ENCODE results near the gene SLC6A6. TPM values are rescaled to one million over a fixed set of nuclear protein-coding genes. Genes with fewer than 3 reads are reported as not detected.

The SLC6A6 gene
- total RNA-seq, 2 experiments from 2014 or later = 43.4 to 48.8 TPM

DNA sequence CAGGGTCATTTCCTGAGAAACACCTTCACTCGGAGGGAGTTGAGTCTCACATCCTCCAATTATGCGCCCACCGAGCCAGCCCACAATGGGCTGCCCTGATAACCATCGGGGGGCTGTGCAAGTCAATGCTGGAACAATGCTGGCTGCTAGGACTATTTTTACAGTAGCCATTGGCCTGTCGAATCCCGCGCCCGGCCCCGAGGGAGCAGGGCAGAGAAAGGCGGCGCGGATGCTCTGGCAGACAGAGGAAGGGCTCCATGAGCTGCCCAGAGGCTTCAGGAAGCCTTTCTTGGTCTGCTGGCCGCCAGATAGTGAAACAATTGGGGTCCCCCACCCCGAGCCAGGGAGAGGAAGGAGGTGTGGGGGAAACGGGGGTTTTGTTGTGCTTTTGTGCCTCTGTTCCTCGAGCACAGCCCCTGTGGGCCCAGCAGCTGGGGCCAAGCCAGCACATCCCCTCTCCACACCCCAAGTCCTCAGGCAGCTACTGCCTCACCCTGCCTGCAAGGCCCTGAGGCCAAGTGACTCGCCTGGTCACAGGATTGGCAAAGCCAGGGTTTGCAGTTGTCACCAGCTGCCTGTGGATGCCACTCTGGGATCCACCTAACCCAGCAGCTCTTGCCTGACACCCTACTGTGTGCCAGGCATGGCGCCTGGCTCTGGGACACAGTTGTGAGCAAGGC, 39.0 kb downstream of the SLC6A6 start:
- ATAC-seq (no peak), DNase-seq (no peak)
- peaks cover 17% of the 10 kb centered on the region for H3K36me3 Mint-ChIP-seq (ENCODE audit: low read depth)
- no peak overlapping the region for H3K4me3 Mint-ChIP-seq
- intact Hi-C loops (cut with micrococcal nuclease) = no loop called here
- H3K27ac Mint-ChIP-seq = no peak overlapping the region
- POLR2A ChIA-PET = interaction anchor here (1.3 to 1.6 kb wide), 2 partner anchors 8 to 10 kb away, joined by 5 to 8 read pairs; no protein-coding TSS in a partner anchor
- CTCF ChIA-PET = interaction anchor here (0.9 kb wide), 1 partner anchor 27 kb away, joined by 3 read pairs; no protein-coding TSS in a partner anchor
- peaks cover 21% of the 10 kb centered on the region for H3K4me1 Mint-ChIP-seq (ENCODE audit: low read depth)
- TF ChIP-seq, protein P1, sequence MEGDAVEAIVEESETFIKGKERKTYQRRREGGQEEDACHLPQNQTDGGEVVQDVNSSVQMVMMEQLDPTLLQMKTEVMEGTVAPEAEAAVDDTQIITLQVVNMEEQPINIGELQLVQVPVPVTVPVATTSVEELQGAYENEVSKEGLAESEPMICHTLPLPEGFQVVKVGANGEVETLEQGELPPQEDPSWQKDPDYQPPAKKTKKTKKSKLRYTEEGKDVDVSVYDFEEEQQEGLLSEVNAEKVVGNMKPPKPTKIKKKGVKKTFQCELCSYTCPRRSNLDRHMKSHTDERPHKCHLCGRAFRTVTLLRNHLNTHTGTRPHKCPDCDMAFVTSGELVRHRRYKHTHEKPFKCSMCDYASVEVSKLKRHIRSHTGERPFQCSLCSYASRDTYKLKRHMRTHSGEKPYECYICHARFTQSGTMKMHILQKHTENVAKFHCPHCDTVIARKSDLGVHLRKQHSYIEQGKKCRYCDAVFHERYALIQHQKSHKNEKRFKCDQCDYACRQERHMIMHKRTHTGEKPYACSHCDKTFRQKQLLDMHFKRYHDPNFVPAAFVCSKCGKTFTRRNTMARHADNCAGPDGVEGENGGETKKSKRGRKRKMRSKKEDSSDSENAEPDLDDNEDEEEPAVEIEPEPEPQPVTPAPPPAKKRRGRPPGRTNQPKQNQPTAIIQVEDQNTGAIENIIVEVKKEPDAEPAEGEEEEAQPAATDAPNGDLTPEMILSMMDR (IDR thresholded peaks at IDR 0.05) = no peak
- no peaks in the 10 kb centered on the region for H3K9me3 Mint-ChIP-seq
- H3K27me3 Mint-ChIP-seq = no peaks in the 10 kb centered on the region

DNA sequence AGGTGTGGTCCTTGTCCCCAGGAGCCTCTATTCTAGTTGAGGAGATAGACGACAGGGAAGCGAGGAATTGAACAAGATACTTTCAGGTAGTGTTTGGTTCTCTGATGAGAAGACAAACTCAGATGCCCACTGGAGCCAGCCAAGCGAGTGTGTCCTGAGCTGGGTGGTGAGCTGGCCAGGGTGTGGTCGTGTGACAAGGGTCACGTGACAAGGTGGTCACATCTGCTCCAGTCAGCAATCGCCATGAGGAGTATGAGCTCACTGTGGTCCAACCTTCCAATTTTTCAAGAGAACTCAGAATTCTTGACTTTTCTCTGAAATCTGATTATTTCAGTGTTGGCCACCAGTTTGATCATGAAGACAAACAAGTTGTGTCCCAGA, 39.5 kb downstream of the SLC6A6 start:
- no peak for ATAC-seq
- no peaks in the 10 kb centered on the region for H3K9me3 Mint-ChIP-seq
- TF ChIP-seq, protein P1 (IDR thresholded peaks at IDR 0.05) = no peak

DNA sequence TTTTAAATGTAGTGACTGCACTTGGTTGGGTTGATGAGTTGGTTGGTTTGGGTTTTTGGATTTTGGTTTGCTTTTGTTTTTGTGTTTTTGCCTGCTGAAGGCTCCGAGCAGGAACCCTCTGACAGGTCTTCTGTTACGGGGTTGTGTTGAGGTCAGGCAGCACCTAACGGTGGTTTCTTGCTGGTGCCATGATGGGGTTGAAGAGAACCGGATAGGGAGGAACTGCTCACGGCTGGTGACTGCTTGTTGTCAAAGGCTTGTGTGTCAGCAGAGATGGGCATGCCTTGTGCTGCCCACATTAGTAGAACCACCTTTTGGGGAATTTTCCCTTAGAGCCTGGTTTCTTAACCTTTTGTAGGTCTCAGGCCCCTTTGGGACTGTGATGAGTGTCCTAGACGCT, 42.0 kb downstream of the SLC6A6 start:
- CTCF ChIA-PET = no interaction called here
- H3K4me1 Mint-ChIP-seq (ENCODE audit: low read depth) = peaks cover 10% of the 10 kb centered on the region
- no peak for DNase-seq
- H3K4me3 Mint-ChIP-seq = no peak overlapping the region
- no peak for ATAC-seq
- H3K9me3 Mint-ChIP-seq = no peaks in the 10 kb centered on the region
- TF ChIP-seq, protein P1 (IDR thresholded peaks at IDR 0.05) = no peak
- intact Hi-C loops (cut with micrococcal nuclease) = no loop called here
- no peak overlapping the region for H3K27ac Mint-ChIP-seq
- H3K36me3 Mint-ChIP-seq (ENCODE audit: low read depth) = peaks cover 39% of the 10 kb centered on the region
- POLR2A ChIA-PET = no interaction called here
- no peaks in the 10 kb centered on the region for H3K27me3 Mint-ChIP-seq

More for the DNA sequence above, 39.5 kb downstream of the SLC6A6 start:
- peaks cover 18% of the 10 kb centered on the region for H3K4me1 Mint-ChIP-seq (ENCODE audit: low read depth)
- intact Hi-C loops (cut with micrococcal nuclease) = no loop called here
- no peak overlapping the region for H3K27ac Mint-ChIP-seq
- H3K27me3 Mint-ChIP-seq = no peaks in the 10 kb centered on the region
- H3K4me3 Mint-ChIP-seq = no peak overlapping the region
- ChIA-PET CTCF (interaction anchor here (0.9 to 1.0 kb wide), 2 partner anchors 11 to 26 kb away, joined by 3 read pairs; no protein-coding TSS in a partner anchor), POLR2A (interaction anchor here (1.3 to 1.6 kb wide), 2 partner anchors 9 to 10 kb away, joined by 5 to 8 read pairs; no protein-coding TSS in a partner anchor)
- peaks cover 21% of the 10 kb centered on the region for H3K36me3 Mint-ChIP-seq (ENCODE audit: low read depth)
- DNase-seq = no peak

DNA sequence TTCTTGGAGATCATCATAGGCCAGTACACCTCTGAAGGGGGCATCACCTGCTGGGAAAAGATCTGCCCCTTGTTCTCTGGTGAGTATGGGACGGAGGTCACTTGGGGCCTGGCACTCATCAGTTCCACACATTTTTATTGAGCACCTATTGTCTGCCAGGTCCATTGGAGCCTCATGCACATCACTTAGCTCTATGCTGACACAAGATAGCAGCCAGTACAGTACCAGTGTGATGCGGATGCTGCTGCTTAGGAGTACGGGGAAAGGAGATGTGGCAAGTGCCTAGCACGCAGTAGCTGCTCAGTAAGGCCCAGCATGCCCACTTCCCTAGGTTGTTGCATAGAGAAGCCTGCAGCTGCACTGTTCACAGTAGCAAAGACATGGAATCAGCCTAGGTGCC, 43.4 kb downstream of the SLC6A6 start:
- TF ChIP-seq, protein P1 (IDR thresholded peaks at IDR 0.05) = no peak
- ChIA-PET POLR2A (interaction anchor here (0.9 kb wide), 1 partner anchor 9 kb away, joined by 3 read pairs; no protein-coding TSS in a partner anchor), CTCF (no interaction called here)
- no peaks in the 10 kb centered on the region for H3K27me3 Mint-ChIP-seq
- intact Hi-C loops (cut with micrococcal nuclease) = no loop called here
- no peaks in the 10 kb centered on the region for H3K4me1 Mint-ChIP-seq (ENCODE audit: low read depth)
- no peaks in the 10 kb centered on the region for H3K9me3 Mint-ChIP-seq
- H3K36me3 Mint-ChIP-seq (ENCODE audit: low read depth) = peaks cover 40% of the 10 kb centered on the region
- H3K27ac Mint-ChIP-seq = no peak overlapping the region
- no peak for DNase-seq
- no peak overlapping the region for H3K4me3 Mint-ChIP-seq
- no peak for ATAC-seq

DNA sequence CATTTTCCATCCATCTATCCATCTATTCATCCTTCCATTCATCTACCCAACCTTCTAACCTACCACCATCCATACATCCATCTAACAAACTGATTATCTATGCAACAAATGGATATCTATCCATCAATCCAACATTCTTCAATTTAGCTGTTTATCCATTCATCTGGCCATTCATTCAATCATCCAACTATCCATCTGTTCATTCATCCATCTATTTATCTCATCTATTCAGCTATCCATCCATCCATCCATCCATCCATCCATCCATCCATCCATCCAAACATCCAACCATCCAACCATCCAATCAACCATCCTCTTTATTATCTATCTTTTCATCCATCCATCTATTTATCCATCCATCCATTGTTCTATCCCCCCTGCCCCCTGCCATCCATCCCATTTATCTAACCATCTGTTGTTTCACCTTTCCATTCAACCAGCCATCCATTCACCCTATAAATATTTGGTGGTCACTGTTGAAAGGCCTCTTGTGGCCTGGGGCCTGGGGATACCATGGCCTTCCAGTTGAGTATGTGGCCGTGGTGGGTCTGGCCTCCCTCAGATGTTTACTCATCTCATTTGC, 44.7 kb downstream of the SLC6A6 start:
- Mint-ChIP-seq H3K4me1 (ENCODE audit: low read depth) (no peaks in the 10 kb centered on the region), H3K4me3 (no peak overlapping the region)
- POLR2A ChIA-PET = interaction anchor here (0.8 kb wide), 1 partner anchor 18 kb away, joined by 3 read pairs; no protein-coding TSS in a partner anchor

More for the DNA sequence above, 44.7 kb downstream of the SLC6A6 start:
- ATAC-seq (no peak), DNase-seq (no peak)
- CTCF ChIA-PET = interaction anchor here (0.7 kb wide), 1 partner anchor 11 kb away, joined by 3 read pairs; no protein-coding TSS in a partner anchor
- TF ChIP-seq, protein P1 (IDR thresholded peaks at IDR 0.05) = no peak
- intact Hi-C loops (cut with micrococcal nuclease) = no loop called here
- Mint-ChIP-seq H3K27ac (no peak overlapping the region), H3K36me3 (ENCODE audit: low read depth) (peaks cover 47% of the 10 kb centered on the region), H3K27me3 (no peaks in the 10 kb centered on the region), H3K9me3 (no peaks in the 10 kb centered on the region)
